Limb (tissue), 2 donors: ENCODE measurements around the gene FOXL1.

ENCODE experiments used
- DNase-seq, 2 donors: peaks; one replicate each; pipeline ENCODE4 v3.0.0-alpha.2; 2016; ENCODE audit errors: extremely low spot score in 2 of 2

Gene FOXL1

DNA sequence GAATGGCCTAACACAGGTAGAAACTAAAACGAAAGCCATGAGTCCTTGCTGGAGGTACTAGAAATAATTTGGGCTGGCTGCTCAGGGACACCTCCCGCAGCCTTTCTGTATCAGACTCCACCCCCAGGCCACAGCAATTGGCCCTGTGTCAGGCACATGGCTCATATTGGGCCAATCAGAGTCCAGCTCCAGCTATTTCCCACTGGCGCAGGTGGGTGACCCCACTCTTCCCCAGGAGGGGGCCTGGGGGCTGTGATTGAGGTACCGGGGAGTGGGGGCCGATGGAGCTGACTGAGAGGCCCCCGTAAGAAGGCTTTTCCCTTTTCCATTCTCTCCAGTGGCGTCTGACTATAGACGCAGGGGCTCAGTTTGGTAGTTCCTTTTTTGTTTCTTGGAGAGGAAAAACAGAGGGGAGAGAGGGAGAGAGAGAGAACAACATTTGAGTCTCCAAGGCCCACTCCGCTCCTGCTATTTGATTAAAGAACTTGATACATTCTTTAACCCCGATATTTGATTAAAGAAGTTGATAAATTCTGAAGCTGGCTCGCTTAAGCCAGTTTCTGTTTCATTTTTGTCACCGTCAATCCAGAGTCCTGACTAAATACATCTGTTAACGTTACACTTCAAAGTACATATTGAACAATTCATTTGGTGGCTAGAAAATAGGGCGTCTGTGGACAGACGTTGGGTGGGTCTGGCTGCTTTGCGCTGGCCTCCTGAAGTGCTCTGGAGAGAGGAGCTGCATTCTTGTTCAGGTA lies 26.3 kb downstream of the FOXL1 start:
- no peak for DNase-seq

GRCh38 chr16:86605950-86606349 lies 27.6 kb downstream of the FOXL1 start:
- no peak for DNase-seq

DNA sequence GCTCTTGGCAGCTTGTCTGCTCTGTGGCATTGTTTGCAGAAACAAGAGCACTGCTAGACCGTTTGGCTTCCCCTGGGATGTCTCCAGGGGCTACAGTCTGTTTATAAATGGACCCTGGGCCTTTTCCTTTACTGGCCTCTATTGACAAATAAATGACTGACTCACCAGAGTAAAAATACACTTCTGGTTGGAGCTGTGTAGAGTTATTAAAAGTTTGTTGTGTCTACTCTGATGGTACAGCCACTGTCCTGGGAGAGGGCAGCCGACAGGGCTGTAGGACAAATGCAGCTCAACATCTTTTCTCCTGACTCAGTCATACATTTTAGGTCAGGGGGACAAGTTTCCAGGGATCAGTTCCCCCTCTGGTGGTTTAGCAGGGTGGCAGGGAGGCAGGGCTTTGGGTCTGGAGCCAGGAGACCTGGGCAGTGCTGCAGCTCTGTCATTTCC lies 30.0 kb downstream of the FOXL1 start:
- no peak for DNase-seq

- no peak for DNase-seq
Measured at GRCh38 chr16:86609115-86609514, 30.8 kb downstream of the FOXL1 start.

DNA sequence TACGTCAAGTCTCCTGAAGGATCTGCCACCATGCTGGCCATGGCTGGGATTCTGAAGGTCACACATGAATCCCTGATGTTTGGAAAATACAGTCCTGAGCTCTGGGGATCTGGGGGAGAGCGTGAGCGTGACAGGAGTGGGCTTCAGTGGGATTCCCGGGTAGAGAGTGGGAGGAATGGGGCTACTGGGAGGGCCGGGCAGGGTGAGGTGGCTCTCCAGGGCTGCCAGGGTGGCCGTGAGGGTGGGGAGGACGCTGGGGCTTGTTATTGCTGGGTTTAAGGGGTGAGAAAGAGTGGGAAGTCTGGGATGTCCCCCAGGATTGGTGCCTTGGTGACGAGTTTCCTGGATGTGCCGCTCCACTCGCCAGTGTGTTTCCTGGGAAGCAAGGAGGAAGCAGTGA lies 31.3 kb downstream of the FOXL1 start:
- DNase-seq: no peak

DNA sequence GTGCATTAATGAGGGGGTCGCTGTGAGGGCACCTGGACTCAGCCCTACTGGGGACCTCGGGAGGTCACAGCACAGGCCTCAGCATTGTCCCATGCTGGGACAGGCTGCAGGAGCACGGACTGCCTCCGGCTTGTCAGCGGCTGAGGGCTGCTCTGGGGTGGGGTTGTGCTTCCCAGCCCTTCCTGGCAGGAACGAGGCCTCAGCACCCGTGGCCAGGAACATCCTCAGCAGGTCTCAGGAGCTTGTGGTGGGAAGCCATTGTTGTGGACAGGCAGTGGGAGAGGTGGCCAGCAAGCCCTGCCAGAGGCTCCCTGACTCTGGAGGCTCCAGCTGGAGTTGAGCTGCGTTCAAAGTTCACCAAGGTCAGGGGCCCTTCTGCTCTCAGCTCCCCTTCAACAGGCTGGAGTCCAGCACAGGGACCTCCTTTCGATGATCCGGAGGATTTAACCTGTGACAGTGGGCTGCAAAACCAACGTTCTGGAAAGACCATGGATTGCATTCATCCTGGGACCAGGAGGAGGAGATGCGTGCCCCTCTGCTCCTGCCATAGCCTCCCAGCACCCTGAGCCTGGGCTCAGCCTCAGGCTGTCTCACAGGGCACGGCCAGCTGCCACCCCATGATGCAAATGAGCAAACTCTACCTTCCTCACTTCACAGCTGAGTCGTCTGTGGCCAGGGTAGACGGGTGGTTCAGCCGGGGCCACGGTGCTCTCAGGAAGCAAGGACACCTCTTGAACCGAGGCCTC lies 32.6 kb downstream of the FOXL1 start:
- no peak for DNase-seq

GRCh38 chr16:86611525-86611855 lies 33.1 kb downstream of the FOXL1 start:
- DNase-seq: no peak

DNA sequence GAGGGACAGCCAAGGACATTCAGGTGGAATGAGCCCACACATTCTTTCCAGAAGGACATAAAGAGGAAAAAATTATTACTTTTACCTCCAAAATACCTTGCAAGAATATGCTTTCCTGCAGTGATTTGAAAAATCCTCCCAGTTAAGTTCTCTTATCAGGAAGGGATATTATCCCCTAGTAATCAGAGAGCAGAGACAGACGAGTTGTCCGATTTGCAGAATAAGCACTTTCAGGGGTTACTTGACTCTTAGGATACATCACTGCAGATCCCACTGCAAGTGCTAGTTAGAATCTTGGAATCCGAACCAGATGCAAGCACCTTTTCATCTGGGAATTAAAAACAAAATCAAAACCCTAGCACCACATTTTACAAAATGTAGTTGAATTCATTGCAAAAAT lies 33.6 kb downstream of the FOXL1 start:
- no peak for DNase-seq

- DNase-seq: no peak
Measured at GRCh38 chr16:86614699-86615098, 36.4 kb downstream of the FOXL1 start.

DNA sequence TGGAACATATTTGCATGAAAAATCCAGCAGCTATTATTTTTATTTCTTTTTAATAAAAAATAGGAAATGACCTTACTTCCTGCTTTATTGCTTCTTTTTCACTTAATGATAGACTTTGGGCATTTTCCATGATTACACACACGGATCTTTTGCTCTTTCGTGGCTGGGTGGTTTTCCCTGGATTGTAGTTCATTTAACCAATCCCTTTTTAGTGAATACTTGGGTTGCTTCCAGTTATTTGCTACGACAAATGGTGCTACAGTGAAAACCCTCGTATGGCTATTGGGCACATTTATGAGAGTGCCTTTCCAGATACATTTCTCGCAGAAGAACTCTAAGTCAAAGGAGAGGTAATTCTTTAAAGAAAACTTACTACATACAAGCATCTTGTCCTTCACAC lies 38.6 kb downstream of the FOXL1 start:
- DNase-seq: no peak

GRCh38 chr16:86618431-86619238 lies 40.3 kb downstream of the FOXL1 start:
- DNase-seq: no peak

- no peak for DNase-seq
Measured at GRCh38 chr16:86619239-86619794, 41.0 kb downstream of the FOXL1 start.

DNA sequence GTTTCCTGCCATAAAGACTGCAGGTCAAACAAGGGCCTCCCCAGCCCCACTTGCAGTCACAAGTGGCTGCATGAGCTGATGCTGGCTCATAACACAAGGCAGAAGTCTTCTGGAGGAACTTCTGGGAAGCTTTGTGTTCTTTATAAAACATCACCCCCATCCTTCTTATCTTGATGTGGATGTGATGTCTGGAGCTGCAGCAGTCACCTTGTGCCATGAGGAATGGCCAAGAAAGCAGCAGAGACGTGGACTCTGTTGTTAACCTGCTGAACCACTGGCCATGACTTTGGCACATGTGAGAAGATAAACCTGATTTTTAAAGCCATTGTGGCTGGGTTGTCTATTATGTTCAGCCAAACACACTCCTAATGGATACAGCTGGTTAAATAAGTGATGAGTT lies 41.8 kb downstream of the FOXL1 start:
- DNase-seq: no peak

- DNase-seq: no peak
Measured at GRCh38 chr16:86621966-86622365, 43.6 kb downstream of the FOXL1 start.

- DNase-seq: no peak
Measured at GRCh38 chr16:86622700-86623615, 44.6 kb downstream of the FOXL1 start.

- no peak for DNase-seq
Measured at GRCh38 chr16:86625029-86625428, 46.7 kb downstream of the FOXL1 start.

DNA sequence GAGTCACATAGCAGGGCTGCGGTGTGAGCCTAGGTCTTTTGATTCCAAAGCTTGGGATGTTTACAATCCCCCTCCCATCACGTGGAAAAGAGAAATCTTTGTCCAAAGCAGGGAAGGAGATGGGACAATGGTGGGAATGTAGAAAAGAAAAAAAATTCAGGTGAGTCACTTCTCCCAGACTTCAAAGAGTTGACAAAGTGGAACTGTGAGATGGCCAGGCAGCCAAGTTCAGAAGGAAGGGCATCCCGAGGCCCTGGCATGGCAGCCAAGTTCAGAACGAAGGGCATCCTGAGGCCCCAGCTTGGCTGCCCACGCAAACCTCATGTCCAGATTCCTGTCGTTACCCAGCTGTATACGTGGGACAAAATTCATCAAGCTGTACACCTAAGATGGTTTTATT lies 47.5 kb downstream of the FOXL1 start:
- no peak for DNase-seq

GRCh38 chr16:86626284-86626683 lies 47.9 kb downstream of the FOXL1 start:
- no peak for DNase-seq

- no peak for DNase-seq
Measured at GRCh38 chr16:86626966-86627365, 48.6 kb downstream of the FOXL1 start.

- DNase-seq: no peak
Measured at GRCh38 chr16:86628614-86629013, 50.3 kb downstream of the FOXL1 start.

GRCh38 chr16:86630471-86630870 lies 52.1 kb downstream of the FOXL1 start:
- no peak for DNase-seq
